ENCODE measurements around the gene ATP10D.

DNA sequence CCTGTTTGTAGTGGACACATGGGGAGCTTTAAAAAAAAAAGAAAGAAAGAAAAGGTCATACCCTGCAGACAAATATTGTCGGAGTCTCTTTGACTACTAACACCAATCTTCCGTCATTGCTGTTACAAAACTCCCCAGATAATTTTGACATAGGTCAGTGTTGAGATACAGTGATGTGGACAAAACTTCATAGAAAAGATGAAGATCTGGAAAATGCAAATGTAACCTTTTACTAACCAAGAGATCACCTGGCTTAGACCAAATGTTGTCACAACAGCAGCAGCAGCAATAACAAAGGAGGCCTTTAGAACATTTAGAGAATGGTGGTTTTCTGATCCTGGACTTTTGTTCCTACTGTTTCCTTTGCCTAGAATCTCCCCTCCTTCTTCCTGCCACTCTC lies 13.5 kb upstream of the ATP10D start:
- TF ChIP-seq CTCF (IDR thresholded peaks at IDR 0.05), result no peak
- no peak for TF ChIP-seq POLR2A (IDR thresholded peaks at IDR 0.05)
- TF ChIP-seq POLR2AphosphoS5 (IDR thresholded peaks at IDR 0.05; ENCODE audit: insufficient read depth in 1 of 2, low read depth in 1 of 2), result no peak
